ENCODE results near the gene TSHZ2.

The TSHZ2 gene

GRCh38 chr20:53336892-53337291 lies 364.7 kb downstream of the TSHZ2 start:
- no peaks in the 10 kb centered on the region; the same call in 1 of the 2 replicates for H3K4me1 ChIP-seq (ENCODE audit: low read length)
- no peaks in the 10 kb centered on the region for H3K9me3 ChIP-seq (ENCODE audit: insufficient read depth, low read length)
- TF ChIP-seq, protein P1, sequence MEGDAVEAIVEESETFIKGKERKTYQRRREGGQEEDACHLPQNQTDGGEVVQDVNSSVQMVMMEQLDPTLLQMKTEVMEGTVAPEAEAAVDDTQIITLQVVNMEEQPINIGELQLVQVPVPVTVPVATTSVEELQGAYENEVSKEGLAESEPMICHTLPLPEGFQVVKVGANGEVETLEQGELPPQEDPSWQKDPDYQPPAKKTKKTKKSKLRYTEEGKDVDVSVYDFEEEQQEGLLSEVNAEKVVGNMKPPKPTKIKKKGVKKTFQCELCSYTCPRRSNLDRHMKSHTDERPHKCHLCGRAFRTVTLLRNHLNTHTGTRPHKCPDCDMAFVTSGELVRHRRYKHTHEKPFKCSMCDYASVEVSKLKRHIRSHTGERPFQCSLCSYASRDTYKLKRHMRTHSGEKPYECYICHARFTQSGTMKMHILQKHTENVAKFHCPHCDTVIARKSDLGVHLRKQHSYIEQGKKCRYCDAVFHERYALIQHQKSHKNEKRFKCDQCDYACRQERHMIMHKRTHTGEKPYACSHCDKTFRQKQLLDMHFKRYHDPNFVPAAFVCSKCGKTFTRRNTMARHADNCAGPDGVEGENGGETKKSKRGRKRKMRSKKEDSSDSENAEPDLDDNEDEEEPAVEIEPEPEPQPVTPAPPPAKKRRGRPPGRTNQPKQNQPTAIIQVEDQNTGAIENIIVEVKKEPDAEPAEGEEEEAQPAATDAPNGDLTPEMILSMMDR (IDR thresholded peaks at IDR 0.05; ENCODE audit: low read depth, low read length): peak; percentile 36; the same call in 1 of the 2 replicates
- TF ChIP-seq EZH2phosphoT487 (IDR thresholded peaks at IDR 0.05; ENCODE audit: low read depth): no peak
- no peak overlapping the region for H3K4me3 ChIP-seq (ENCODE audit: low read length)
- no peak overlapping the region for H3K4me2 ChIP-seq (ENCODE audit: low read length)
- no peak overlapping the region for H2AFZ ChIP-seq (ENCODE audit: low read depth, low read length)
- H3K27me3 ChIP-seq (ENCODE audit: low read depth, low read length): no peaks in the 10 kb centered on the region
- H3K36me3 ChIP-seq (replicated peaks; ENCODE audit: low read depth, low read length): no peaks in the 10 kb centered on the region
- no peaks in the 10 kb centered on the region for H4K20me1 ChIP-seq (ENCODE audit: insufficient read depth, low read length)
- H3K9ac ChIP-seq (ENCODE audit: low read length): no peak overlapping the region
- H3K27ac ChIP-seq (ENCODE audit: low read length): no peak overlapping the region
- no peaks in the 10 kb centered on the region for H3K79me2 ChIP-seq (ENCODE audit: low read length)

DNA sequence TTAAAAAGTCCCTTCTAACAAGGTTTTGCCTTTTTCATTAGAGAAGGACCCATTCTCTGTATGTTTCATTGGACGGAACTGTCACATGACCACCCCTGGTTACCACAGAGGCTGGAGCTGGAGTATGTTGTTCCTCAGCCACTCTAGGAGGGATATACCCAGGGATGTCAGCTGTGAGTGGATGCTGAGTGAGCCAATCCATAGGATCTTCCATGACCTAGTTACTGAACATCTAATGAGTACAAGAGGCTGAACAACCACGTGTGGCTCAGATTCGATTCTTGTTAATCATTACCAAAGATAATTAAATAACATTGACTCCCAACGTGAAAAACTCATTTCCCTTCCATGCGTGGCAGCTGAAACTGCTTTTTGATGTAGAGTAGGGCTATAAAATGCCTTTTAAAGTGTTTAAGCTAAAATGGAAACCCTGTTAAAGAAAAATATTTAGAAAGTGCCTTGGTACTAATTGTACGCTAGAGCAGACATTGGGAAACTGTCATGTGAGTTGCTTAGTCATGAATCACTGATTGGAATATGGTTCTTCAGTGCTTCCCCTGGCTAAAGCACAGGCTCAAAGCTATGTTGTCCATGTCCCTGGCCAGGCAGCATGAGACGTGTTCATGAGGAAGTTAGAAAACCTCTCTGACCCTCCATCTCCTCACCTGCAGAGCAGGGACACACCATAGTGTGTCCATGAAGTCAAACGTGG lies 365.4 kb downstream of the TSHZ2 start:
- H3K27ac ChIP-seq (ENCODE audit: low read length): no peak overlapping the region

GRCh38 chr20:53338716-53339115 lies 366.6 kb downstream of the TSHZ2 start:
- Histone ChIP-seq H3K9ac (ENCODE audit: low read length) (no peak overlapping the region), H3K27me3 (ENCODE audit: low read depth, low read length) (no peaks in the 10 kb centered on the region), H3K79me2 (ENCODE audit: low read length) (no peaks in the 10 kb centered on the region), H3K4me3 (ENCODE audit: low read length) (no peak overlapping the region), H2AFZ (ENCODE audit: low read depth, low read length) (no peak overlapping the region), H3K4me1 (ENCODE audit: low read length) (no peaks in the 10 kb centered on the region; the same call in 1 of the 2 replicates), H4K20me1 (ENCODE audit: insufficient read depth, low read length) (no peaks in the 10 kb centered on the region), H3K27ac (ENCODE audit: low read length) (no peak overlapping the region), H3K36me3 (replicated peaks; ENCODE audit: low read depth, low read length) (no peaks in the 10 kb centered on the region), H3K9me3 (ENCODE audit: insufficient read depth, low read length) (no peaks in the 10 kb centered on the region), H3K4me2 (ENCODE audit: low read length) (no peak overlapping the region)
- TF ChIP-seq EZH2phosphoT487 (IDR thresholded peaks at IDR 0.05; ENCODE audit: low read depth): no peak
- TF ChIP-seq, protein P1 (IDR thresholded peaks at IDR 0.05; ENCODE audit: low read depth, low read length): no peak

More for the DNA sequence above, 365.4 kb downstream of the TSHZ2 start:
- Histone ChIP-seq H3K4me3 (ENCODE audit: low read length) (no peak overlapping the region), H3K27me3 (ENCODE audit: low read depth, low read length) (no peaks in the 10 kb centered on the region), H3K4me2 (ENCODE audit: low read length) (no peak overlapping the region), H4K20me1 (ENCODE audit: insufficient read depth, low read length) (no peaks in the 10 kb centered on the region), H3K9me3 (ENCODE audit: insufficient read depth, low read length) (no peaks in the 10 kb centered on the region), H3K79me2 (ENCODE audit: low read length) (no peaks in the 10 kb centered on the region), H2AFZ (ENCODE audit: low read depth, low read length) (no peak overlapping the region), H3K4me1 (ENCODE audit: low read length) (no peaks in the 10 kb centered on the region; the same call in 1 of the 2 replicates), H3K9ac (ENCODE audit: low read length) (no peak overlapping the region), H3K36me3 (replicated peaks; ENCODE audit: low read depth, low read length) (no peaks in the 10 kb centered on the region)
- TF ChIP-seq EZH2phosphoT487 (IDR thresholded peaks at IDR 0.05; ENCODE audit: low read depth): no peak
- TF ChIP-seq, protein P1 (IDR thresholded peaks at IDR 0.05; ENCODE audit: low read depth, low read length): no peak

DNA sequence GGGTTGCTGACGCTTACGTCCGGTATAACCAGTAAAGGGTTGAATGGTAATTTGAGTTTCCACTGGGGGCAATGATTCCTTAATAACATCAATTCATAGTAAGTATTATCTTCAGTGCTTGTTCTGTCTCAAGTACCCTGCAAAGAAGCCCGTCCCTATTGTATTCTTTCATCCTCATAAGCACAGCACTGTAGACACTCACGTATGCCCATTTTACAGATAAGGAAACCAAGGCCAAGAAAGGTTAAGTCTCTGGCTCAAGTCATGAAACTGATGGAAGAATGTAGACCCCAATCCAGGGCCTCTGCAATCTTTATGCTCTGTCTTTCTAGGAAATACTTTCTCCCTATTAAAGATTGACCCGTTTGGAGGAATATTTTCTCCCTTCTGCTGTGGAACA lies 370.3 kb downstream of the TSHZ2 start:
- no peak overlapping the region for H3K4me3 ChIP-seq (ENCODE audit: low read length)
- no peaks in the 10 kb centered on the region for H3K36me3 ChIP-seq (replicated peaks; ENCODE audit: low read depth, low read length)
- no peak overlapping the region for H2AFZ ChIP-seq (ENCODE audit: low read depth, low read length)
- H3K9me3 ChIP-seq (ENCODE audit: insufficient read depth, low read length): no peaks in the 10 kb centered on the region
- H3K4me2 ChIP-seq (ENCODE audit: low read length): no peak overlapping the region
- H3K27me3 ChIP-seq (ENCODE audit: low read depth, low read length): no peaks in the 10 kb centered on the region
- H3K27ac ChIP-seq (ENCODE audit: low read length): no peak overlapping the region
- H4K20me1 ChIP-seq (ENCODE audit: insufficient read depth, low read length): no peaks in the 10 kb centered on the region
- no peaks in the 10 kb centered on the region for H3K79me2 ChIP-seq (ENCODE audit: low read length)
- H3K4me1 ChIP-seq (ENCODE audit: low read length): peaks cover 13% of the 10 kb centered on the region
- no peak overlapping the region for H3K9ac ChIP-seq (ENCODE audit: low read length)
- no peak for TF ChIP-seq EZH2phosphoT487 (IDR thresholded peaks at IDR 0.05; ENCODE audit: low read depth)
- TF ChIP-seq, protein P1 (IDR thresholded peaks at IDR 0.05; ENCODE audit: low read depth, low read length): no peak
